Measurements from ENCODE around the gene DCST1. TPM values are rescaled to one million over a fixed set of nuclear protein-coding genes. Genes with fewer than 3 reads are reported as not detected.

Gene DCST1
- total and polyA plus RNA-seq, 4 donors, result not detected

- TF ChIP-seq CTCF (IDR thresholded peaks at IDR 0.05; ENCODE audit: low read depth, low read length, missing input control), result no peak
Observed at GRCh38 chr1:155011437-155012025, 22.1 kb upstream of the DCST1 start (continued).

- Histone ChIP-seq H3K4me3 (ENCODE audit: low read depth in 1 of 3, low read length in 3 of 3) (no peak overlapping the region), H3K36me3 (ENCODE audit: control insufficient read depth in 4 of 4, insufficient read depth in 3 of 4, low read depth in 1 of 4, low read length in 3 of 4) (peaks cover 3 to 19% (median 9%) of the 10 kb centered on the region in 4 donors), H3K27me3 (ENCODE audit: control insufficient read depth in 4 of 4, insufficient read depth in 4 of 4, low read length in 3 of 4) (no peaks in the 10 kb centered on the region), H3K9ac (ENCODE audit: low read depth in 1 of 2, low read length in 2 of 2) (no peak overlapping the region), H3K9me3 (ENCODE audit: control insufficient read depth in 4 of 4, low read length in 3 of 4) (no peaks in the 10 kb centered on the region), H3K27ac (ENCODE audit: low read depth in 1 of 2, low read length in 2 of 2) (peak overlapping the region in 1 of 2 donors; percentile 29), H3K4me1 (ENCODE audit: control insufficient read depth in 4 of 4, insufficient read depth in 4 of 4, low read length in 3 of 4) (peaks cover 49 to 90% (median 67%) of the 10 kb centered on the region in 4 donors)
- TF ChIP-seq RXRA (IDR thresholded peaks at IDR 0.05) (peak; percentile 29 to 42), TAF1 (conservative IDR thresholded peaks at IDR 0.05) (no peak), FOXA2 (IDR thresholded peaks at IDR 0.05) (no peak), GABPA (IDR thresholded peaks at IDR 0.05 in 1 of 2, conservative IDR thresholded peaks at IDR 0.05 in 1 of 2) (no peak)
- peak; percentile 76 for DNase-seq (ENCODE audit: low spot score)
- WGBS, result 15% methylated on average over 9 of the region's 9 CpGs
Observed at GRCh38 chr1:155012026-155012546, 21.5 kb upstream of the DCST1 start.

- DNase-seq (ENCODE audit: low spot score), result no peak
- Histone ChIP-seq H3K36me3 (ENCODE audit: control insufficient read depth in 4 of 4, insufficient read depth in 3 of 4, low read depth in 1 of 4, low read length in 3 of 4) (peaks cover 3 to 19% (median 9%) of the 10 kb centered on the region in 4 donors), H3K27me3 (ENCODE audit: control insufficient read depth in 4 of 4, insufficient read depth in 4 of 4, low read length in 3 of 4) (no peaks in the 10 kb centered on the region), H3K4me1 (ENCODE audit: control insufficient read depth in 4 of 4, insufficient read depth in 4 of 4, low read length in 3 of 4) (peaks cover 42 to 90% (median 64%) of the 10 kb centered on the region in 4 donors), H3K4me3 (ENCODE audit: low read depth in 1 of 3, low read length in 3 of 3) (no peak overlapping the region), H3K9ac (ENCODE audit: low read depth in 1 of 2, low read length in 2 of 2) (no peak overlapping the region), H3K9me3 (ENCODE audit: control insufficient read depth in 4 of 4, low read length in 3 of 4) (no peaks in the 10 kb centered on the region), H3K27ac (ENCODE audit: low read depth in 1 of 2, low read length in 2 of 2) (no peak overlapping the region)
- no peak for TF ChIP-seq EGR1 (IDR thresholded peaks at IDR 0.05; ENCODE audit: low read depth in 2 of 2)
- TF ChIP-seq JUND (IDR thresholded peaks at IDR 0.05), result no peak
- peak in 1 of 2 donors; percentile 30 for TF ChIP-seq HNF4A (conservative IDR thresholded peaks at IDR 0.05)
- TF ChIP-seq RXRA (IDR thresholded peaks at IDR 0.05), result peak in 1 of 2 donors; percentile 16
- no peak for TF ChIP-seq SP1 (IDR thresholded peaks at IDR 0.05)
- WGBS, result 63% methylated on average over 3 of the region's 3 CpGs
Observed at GRCh38 chr1:155012776-155013602, 20.6 kb upstream of the DCST1 start.

GRCh38 chr1:155013632-155014031 is 20.0 kb upstream of the DCST1 start:
- H3K4me3 ChIP-seq (ENCODE audit: low read depth in 1 of 3, low read length in 3 of 3), result no peak overlapping the region
- DNase-seq (ENCODE audit: low spot score), result peak; percentile 54
- WGBS, result 31% methylated on average over 8 of the region's 8 CpGs
- no peak overlapping the region for H3K27ac ChIP-seq (ENCODE audit: low read depth in 1 of 2, low read length in 2 of 2)
- H3K9ac ChIP-seq (ENCODE audit: low read depth in 1 of 2, low read length in 2 of 2), result no peak overlapping the region
- H3K27me3 ChIP-seq (ENCODE audit: control insufficient read depth in 4 of 4, insufficient read depth in 4 of 4, low read length in 3 of 4), result no peaks in the 10 kb centered on the region
- H3K9me3 ChIP-seq (ENCODE audit: control insufficient read depth in 4 of 4, low read length in 3 of 4), result no peaks in the 10 kb centered on the region
- H3K4me1 ChIP-seq (ENCODE audit: control insufficient read depth in 4 of 4, insufficient read depth in 4 of 4, low read length in 3 of 4), result peaks cover 36 to 86% (median 58%) of the 10 kb centered on the region in 4 donors
- H3K36me3 ChIP-seq (ENCODE audit: control insufficient read depth in 4 of 4, insufficient read depth in 3 of 4, low read depth in 1 of 4, low read length in 3 of 4), result peaks cover 3 to 19% (median 9%) of the 10 kb centered on the region in 4 donors
- no peak for TF ChIP-seq ATF3 (IDR thresholded peaks at IDR 0.05)
- no peak for TF ChIP-seq RAD21 (IDR thresholded peaks at IDR 0.05)
- TF ChIP-seq CTCF (IDR thresholded peaks at IDR 0.05; ENCODE audit: low read depth, low read length, missing input control), result no peak
- TF ChIP-seq GABPA (IDR thresholded peaks at IDR 0.05 in 1 of 2, conservative IDR thresholded peaks at IDR 0.05 in 1 of 2), result no peak
- no peak for TF ChIP-seq HNF4G (IDR thresholded peaks at IDR 0.05)
- TF ChIP-seq SP1 (IDR thresholded peaks at IDR 0.05), result no peak
- no peak for TF ChIP-seq YY1 (IDR thresholded peaks at IDR 0.05)
- no peak for TF ChIP-seq ZBTB33 (IDR thresholded peaks at IDR 0.05)
- TF ChIP-seq TAF1 (conservative IDR thresholded peaks at IDR 0.05), result no peak

Measured in liver (tissue), 9 donors.